ENCODE measurements around the gene RFX3. TPM values are rescaled to one million over a fixed set of nuclear protein-coding genes. Genes with fewer than 3 reads are reported as not detected.

The RFX3 gene
- total RNA-seq, 1 experiment from 2014 or later: 8.4 TPM

GRCh38 chr9:3436629-3437420 is 89.0 kb downstream of the RFX3 start:
- Histone ChIP-seq H3K9me3 (ENCODE audit: insufficient read depth, low read depth) (no peaks in the 10 kb centered on the region), H3K4me2 (no peak overlapping the region), H3K36me3 (ENCODE audit: low read depth) (no peaks in the 10 kb centered on the region), H3K79me2 (ENCODE audit: low read depth) (no peaks in the 10 kb centered on the region), H3K27ac (no peak overlapping the region), H2AFZ (no peak overlapping the region), H4K20me1 (ENCODE audit: insufficient read depth) (no peaks in the 10 kb centered on the region), H3K27me3 (ENCODE audit: insufficient read depth, low read depth) (no peaks in the 10 kb centered on the region), H3F3A (ENCODE audit: insufficient read depth, low read depth) (no peaks in the 10 kb centered on the region), H3K4me1 (replicated peaks; ENCODE audit: insufficient read depth) (no peaks in the 10 kb centered on the region), H3K9me2 (ENCODE audit: insufficient read depth) (no peaks in the 10 kb centered on the region), H3K4me3 (no peak overlapping the region)
- no peak for TF ChIP-seq CTCF (conservative IDR thresholded peaks at IDR 0.05)
- TF ChIP-seq EZH2 (IDR thresholded peaks at IDR 0.05; ENCODE audit: low read depth): no peak
- ChIA-PET CTCF (no interaction called here), POLR2A (ENCODE audit: unreplicated experiment) (no interaction called here)
- no peak for DNase-seq
- no TSS peak for BruUV-seq (replicated peaks)
- intact Hi-C loops (cut with micrococcal nuclease; ENCODE audit: unreplicated experiment): no loop called here

- no TSS peak for BruUV-seq (replicated peaks)
- intact Hi-C loops (cut with micrococcal nuclease; ENCODE audit: unreplicated experiment): no loop called here
Measured at GRCh38 chr9:3435732-3436131, 90.1 kb downstream of the RFX3 start.

GRCh38 chr9:3434594-3434993 is 91.2 kb downstream of the RFX3 start:
- H3K27me3 ChIP-seq (ENCODE audit: insufficient read depth, low read depth): no peaks in the 10 kb centered on the region
- no peaks in the 10 kb centered on the region for H3K36me3 ChIP-seq (ENCODE audit: low read depth)
- no peak overlapping the region for H2AFZ ChIP-seq
- DNase-seq: no peak
- ChIA-PET CTCF (no interaction called here), POLR2A (ENCODE audit: unreplicated experiment) (no interaction called here)
- H3K4me2 ChIP-seq: no peak overlapping the region
- H3K27ac ChIP-seq: no peak overlapping the region
- no peaks in the 10 kb centered on the region for H3K79me2 ChIP-seq (ENCODE audit: low read depth)
- BruUV-seq (replicated peaks): no TSS peak
- TF ChIP-seq EZH2 (IDR thresholded peaks at IDR 0.05; ENCODE audit: low read depth): no peak
- no peak for TF ChIP-seq CTCF (conservative IDR thresholded peaks at IDR 0.05)
- no peaks in the 10 kb centered on the region for H3K9me2 ChIP-seq (ENCODE audit: insufficient read depth)
- H3K9me3 ChIP-seq (ENCODE audit: insufficient read depth, low read depth): no peaks in the 10 kb centered on the region
- intact Hi-C loops (cut with micrococcal nuclease; ENCODE audit: unreplicated experiment): no loop called here
- no peak overlapping the region for H3K4me3 ChIP-seq
- no peaks in the 10 kb centered on the region for H3K4me1 ChIP-seq (replicated peaks; ENCODE audit: insufficient read depth)
- no peaks in the 10 kb centered on the region for H4K20me1 ChIP-seq (ENCODE audit: insufficient read depth)
- H3F3A ChIP-seq (ENCODE audit: insufficient read depth, low read depth): no peaks in the 10 kb centered on the region

More at GRCh38 chr9:3435732-3436131, 90.1 kb downstream of the RFX3 start:
- CTCF ChIA-PET: no interaction called here
- H3F3A ChIP-seq (ENCODE audit: insufficient read depth, low read depth): no peaks in the 10 kb centered on the region
- no peak overlapping the region for H3K4me2 ChIP-seq
- no peak overlapping the region for H3K4me3 ChIP-seq
- H3K9me2 ChIP-seq (ENCODE audit: insufficient read depth): no peaks in the 10 kb centered on the region
- no peaks in the 10 kb centered on the region for H3K27me3 ChIP-seq (ENCODE audit: insufficient read depth, low read depth)
- DNase-seq: no peak
- H3K4me1 ChIP-seq (replicated peaks; ENCODE audit: insufficient read depth): no peaks in the 10 kb centered on the region
- POLR2A ChIA-PET (ENCODE audit: unreplicated experiment): no interaction called here
- H3K36me3 ChIP-seq (ENCODE audit: low read depth): no peaks in the 10 kb centered on the region
- H3K9me3 ChIP-seq (ENCODE audit: insufficient read depth, low read depth): no peaks in the 10 kb centered on the region
- no peak overlapping the region for H2AFZ ChIP-seq
- no peak overlapping the region for H3K27ac ChIP-seq
- TF ChIP-seq EZH2 (IDR thresholded peaks at IDR 0.05; ENCODE audit: low read depth) (no peak), CTCF (conservative IDR thresholded peaks at IDR 0.05) (no peak)
- no peaks in the 10 kb centered on the region for H3K79me2 ChIP-seq (ENCODE audit: low read depth)
- no peaks in the 10 kb centered on the region for H4K20me1 ChIP-seq (ENCODE audit: insufficient read depth)

All from PC-9 (cell line).